Neural cell (in vitro differentiated cells): Measurements from ENCODE around the gene OCIAD1.

Source experiments
- CTCF ChIP-seq: fragments of 450-650 bp; IDR thresholded peaks from 2 replicates; pipeline ENCODE4 v1.5.1; 2014; ENCODE audit warnings: antibody characterized with exemption, mild to moderate bottlenecking, moderate library complexity; ENCODE audit not compliant: poor library complexity, severe bottlenecking
- EZH2 ChIP-seq: fragments of 200-600, 300-800 bp; shearing (Covaris generic), sonication (generic); IDR thresholded peaks from 2 replicates; pipeline ENCODE4 v1.6.1; 2014; ENCODE audit warnings: antibody characterized with exemption, low read length, borderline replicate concordance, mild to moderate bottlenecking; ENCODE audit not compliant: insufficient read depth, poor library complexity, severe bottlenecking
- RAD21 ChIP-seq: fragments of 450-650 bp; conservative IDR thresholded peaks from 2 replicates; pipeline ENCODE4 v1.6.1; 2014; ENCODE audit warnings: antibody characterized with exemption, mild to moderate bottlenecking, moderate library complexity
- SMC3 ChIP-seq: fragments of 450-650 bp; conservative IDR thresholded peaks from 2 replicates; pipeline ENCODE4 v1.6.1; 2014; ENCODE audit warnings: antibody characterized with exemption, mild to moderate bottlenecking, moderate library complexity; ENCODE audit not compliant: poor library complexity

DNA sequence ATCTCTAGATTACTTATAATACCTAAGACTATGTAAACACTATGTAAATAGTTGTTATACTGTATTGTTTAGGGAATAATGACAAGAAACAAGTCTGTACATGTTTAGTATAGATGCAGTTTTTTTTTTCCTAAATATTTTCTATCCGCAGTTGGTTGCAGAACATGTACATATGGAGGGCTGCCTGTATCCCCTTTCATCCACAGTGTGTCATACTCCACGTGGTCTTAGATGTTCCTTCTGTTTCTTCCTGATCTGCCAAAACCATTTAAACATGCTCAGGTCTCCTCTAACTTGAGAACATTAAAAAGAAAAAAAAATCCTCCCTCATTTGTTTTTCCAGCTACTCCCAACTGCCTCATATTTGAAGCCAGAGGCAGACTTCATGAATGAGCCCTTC is 14.0 kb downstream of the OCIAD1 start:
- TF ChIP-seq CTCF (no peak), EZH2 (no peak), SMC3 (no peak), RAD21 (no peak)
